CD14-positive monocyte (primary cell): Measurements from ENCODE around the gene CEACAM16. TPM values are rescaled to one million over a fixed set of nuclear protein-coding genes. Genes with fewer than 3 reads are reported as not detected.

ENCODE experiments used
- DNase-seq, 3 donors: peaks; one replicate each; pipeline ENCODE4 v3.0.0-alpha.2; 2011 to 2022
- H2AFZ ChIP-seq: 2 replicates; pipeline ENCODE4 v1.6.0; 2012; ENCODE audit warnings: mild to moderate bottlenecking, low read depth, low read length, inconsistent platforms; ENCODE audit not compliant: insufficient read depth, poor library complexity, severe bottlenecking
- H3K27ac ChIP-seq, 2 donors: 1 replicate in 1 of 2; 2 replicates in 1 of 2; pipeline ENCODE4 v1.5.1; 2012 to 2013; ENCODE audit warnings: low read length in 2 of 2, control low read depth in 1 of 2, inconsistent platforms in 1 of 2, low read depth in 1 of 2, mild to moderate bottlenecking in 1 of 2
- H3K27me3 ChIP-seq, 2 donors: one replicate each; pipeline versions ENCODE4 v1.6.0 to v1.6.1; 2011 to 2013; ENCODE audit warnings: low read length in 2 of 2; ENCODE audit not compliant: control insufficient read depth in 2 of 2, insufficient read depth in 2 of 2
- H3K36me3 ChIP-seq, 2 donors: replicated peaks in 1 of 2; 1 replicate in 1 of 2; 2 replicates in 1 of 2; pipeline versions ENCODE4 v1.5.1 to v1.6.1; 2012 to 2013; ENCODE audit warnings: low read length in 2 of 2, control low read depth in 1 of 2, inconsistent platforms in 1 of 2, mild to moderate bottlenecking in 1 of 2; ENCODE audit not compliant: insufficient read depth in 2 of 2, control insufficient read depth in 1 of 2
- H3K4me1 ChIP-seq, 2 donors: 1 replicate in 1 of 2; 2 replicates in 1 of 2; pipeline versions ENCODE4 v1.5.1 to v1.6.1; 2012 to 2013; ENCODE audit warnings: low read length in 2 of 2, control low read depth in 1 of 2, inconsistent platforms in 1 of 2, mild to moderate bottlenecking in 1 of 2, moderate library complexity in 1 of 2; ENCODE audit not compliant: insufficient read depth in 2 of 2, control insufficient read depth in 1 of 2
- H3K4me2 ChIP-seq: replicated peaks from 2 replicates; pipeline ENCODE3; 2012; ENCODE audit warnings: low read length, moderate library complexity, mild to moderate bottlenecking; ENCODE audit not compliant: poor library complexity, severe bottlenecking; ENCODE audit errors: extremely low read depth
- H3K4me3 ChIP-seq, 3 experiments: fragments of 200-600 bp in 1 of 3; sonication (generic) in 1 of 3; replicated peaks in 1 of 3; 1 replicate in 2 of 3; 2 replicates in 1 of 3; pipeline ENCODE4 v1.5.1; 2011 to 2013; ENCODE audit warnings: low read length in 3 of 3, mild to moderate bottlenecking in 3 of 3, control low read depth in 2 of 3, low read depth in 2 of 3, inconsistent platforms in 1 of 3, moderate library complexity in 1 of 3
- H3K79me2 ChIP-seq: 2 replicates; pipeline ENCODE4 v1.6.0; 2012; ENCODE audit warnings: mild to moderate bottlenecking, control low read depth, inconsistent platforms, low read length, moderate library complexity; ENCODE audit not compliant: insufficient read depth
- H3K9ac ChIP-seq: 2 replicates; pipeline ENCODE4 v1.6.0; 2017; ENCODE audit warnings: low read length, mild to moderate bottlenecking; ENCODE audit not compliant: insufficient read depth, poor library complexity, severe bottlenecking
- H3K9me3 ChIP-seq, 2 donors: replicated peaks in 1 of 2; 1 replicate in 1 of 2; 2 replicates in 1 of 2; pipeline versions ENCODE4 v1.5.1 to v1.6.1; 2012 to 2013; ENCODE audit warnings: low read length in 2 of 2, control low read depth in 1 of 2; ENCODE audit not compliant: control insufficient read depth in 1 of 2, insufficient read depth in 1 of 2
- H4K20me1 ChIP-seq: 2 replicates; pipeline ENCODE4 v1.6.0; 2012; ENCODE audit warnings: mild to moderate bottlenecking, low read length, control low read depth, moderate library complexity; ENCODE audit not compliant: insufficient read depth
- H3K27ac Mint-ChIP-seq, 7 donors: one replicate each; pipeline ENCODE4 v1.8.0; 2020; ENCODE audit warnings: mild to moderate bottlenecking in 7 of 7, mixed read lengths in 7 of 7, moderate library complexity in 6 of 7, inconsistent platforms in 2 of 7
- H3K27me3 Mint-ChIP-seq, 3 donors: one replicate each; pipeline ENCODE4 v1.8.0; 2021 to 2022; ENCODE audit warnings: low read depth in 3 of 3, mild to moderate bottlenecking in 3 of 3, mixed read lengths in 3 of 3, moderate library complexity in 3 of 3, inconsistent platforms in 1 of 3
- H3K36me3 Mint-ChIP-seq, 2 donors: one replicate each; pipeline ENCODE4 v1.8.0; 2020; ENCODE audit warnings: mixed read lengths in 2 of 2, inconsistent platforms in 1 of 2, mild to moderate bottlenecking in 1 of 2
- H3K4me1 Mint-ChIP-seq: one replicate; pipeline ENCODE4 v1.8.0; 2020; ENCODE audit warnings: mild to moderate bottlenecking, mixed read lengths
- H3K4me3 Mint-ChIP-seq, 2 donors: one replicate each; pipeline ENCODE4 v1.8.0; 2020; ENCODE audit warnings: mild to moderate bottlenecking in 2 of 2, mixed read lengths in 2 of 2, moderate library complexity in 1 of 2
- H3K9me3 Mint-ChIP-seq, 7 donors: one replicate each; pipeline ENCODE4 v1.8.0; 2020 to 2022; ENCODE audit warnings: mixed read lengths in 7 of 7, mild to moderate bottlenecking in 6 of 7, moderate library complexity in 6 of 7, inconsistent platforms in 2 of 7
- WGBS: methylation state at CpG from one replicate; pipeline ENCODE4 v1.1.5; 2013; ENCODE audit warnings: missing lambda C conversion rate; ENCODE audit not compliant: insufficient coverage; 5-methylcytosine and 5-hydroxymethylcytosine counted together
- intact Hi-C, 2 donors: fragments of 100-400 bp; cut with micrococcal nuclease; formaldehyde crosslinking; loops; one replicate each; pipeline versions ENCODE4 v1.15.0 to v1.15.1; 2023
- polyA plus RNA-seq, 3 donors: library from polyadenylated mRNA; depleted of rRNA in 1 of 3; unstranded in 2 of 3; stranded (reverse) in 1 of 3; fragments of 300-500 nt in 2 of 3; fragments of >200 nt in 1 of 3; fragmentation: Illumina TruSeq in 2 of 3; gene quantifications; 1 replicate in 2 of 3; 2 replicates in 1 of 3; pipeline ENCODE4 v1.2.3, GENCODE V29; 2012 to 2021
- TF ChIP-seq, protein P1 (sequence below): fragments of 200-600 bp; IDR thresholded peaks from one replicate; pipeline ENCODE4 v1.8.0; 2022; ENCODE audit warnings: antibody characterized with exemption, mild to moderate bottlenecking

Gene CEACAM16
- polyA plus RNA-seq, 3 donors = not detected

- peak; percentile 70 to 88 (median 84) for DNase-seq
- Histone ChIP-seq H2AFZ (no peak overlapping the region), H3K4me2 (peak overlapping the region; percentile 54), H3K9me3 (no peaks in the 10 kb centered on the region), H3K4me1 (peaks cover 78 to 81% of the 10 kb centered on the region in 2 donors), H3K9ac (no peak overlapping the region), H3K4me3 (peak overlapping the region in 1 of 3 experiments; percentile 47), H4K20me1 (no peaks in the 10 kb centered on the region), H3K27ac (peak overlapping the region; percentile 80 to 90), H3K36me3 (no peaks in the 10 kb centered on the region), H3K27me3 (no peaks in the 10 kb centered on the region), H3K79me2 (no peaks in the 10 kb centered on the region)
- 28% methylated on average over 10 of the region's 25 CpGs for WGBS
- intact Hi-C loops = loop anchor here (5.0 to 10.0 kb wide), 4 partner anchors 37 to 160 kb away; partner anchors contain the start of gene NECTIN2 (in 1 of the 2)
- Mint-ChIP-seq H3K36me3 (peaks cover 3 to 8% of the 10 kb centered on the region in 2 donors), H3K9me3 (peaks cover 0 to 5% (median 0%) of the 10 kb centered on the region in 7 donors), H3K4me3 (peak overlapping the region; percentile 28 to 78), H3K27me3 (peaks cover 2 to 5% (median 2%) of the 10 kb centered on the region in 3 donors), H3K4me1 (peaks cover 76% of the 10 kb centered on the region), H3K27ac (peak overlapping the region; percentile 87 to 98 (median 96))
- TF ChIP-seq, protein P1, sequence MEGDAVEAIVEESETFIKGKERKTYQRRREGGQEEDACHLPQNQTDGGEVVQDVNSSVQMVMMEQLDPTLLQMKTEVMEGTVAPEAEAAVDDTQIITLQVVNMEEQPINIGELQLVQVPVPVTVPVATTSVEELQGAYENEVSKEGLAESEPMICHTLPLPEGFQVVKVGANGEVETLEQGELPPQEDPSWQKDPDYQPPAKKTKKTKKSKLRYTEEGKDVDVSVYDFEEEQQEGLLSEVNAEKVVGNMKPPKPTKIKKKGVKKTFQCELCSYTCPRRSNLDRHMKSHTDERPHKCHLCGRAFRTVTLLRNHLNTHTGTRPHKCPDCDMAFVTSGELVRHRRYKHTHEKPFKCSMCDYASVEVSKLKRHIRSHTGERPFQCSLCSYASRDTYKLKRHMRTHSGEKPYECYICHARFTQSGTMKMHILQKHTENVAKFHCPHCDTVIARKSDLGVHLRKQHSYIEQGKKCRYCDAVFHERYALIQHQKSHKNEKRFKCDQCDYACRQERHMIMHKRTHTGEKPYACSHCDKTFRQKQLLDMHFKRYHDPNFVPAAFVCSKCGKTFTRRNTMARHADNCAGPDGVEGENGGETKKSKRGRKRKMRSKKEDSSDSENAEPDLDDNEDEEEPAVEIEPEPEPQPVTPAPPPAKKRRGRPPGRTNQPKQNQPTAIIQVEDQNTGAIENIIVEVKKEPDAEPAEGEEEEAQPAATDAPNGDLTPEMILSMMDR = no peak
Observed at GRCh38 chr19:44684892-44685863, 13.8 kb upstream of the CEACAM16 start.

GRCh38 chr19:44685877-44686276 is 13.1 kb upstream of the CEACAM16 start:
- Mint-ChIP-seq H3K4me1 (peaks cover 76% of the 10 kb centered on the region), H3K27ac (peak overlapping the region; percentile 87 to 98 (median 96)), H3K36me3 (peaks cover 3 to 4% of the 10 kb centered on the region in 2 donors), H3K4me3 (peak overlapping the region; percentile 41 to 78), H3K27me3 (peaks cover 2 to 5% (median 2%) of the 10 kb centered on the region in 3 donors), H3K9me3 (peaks cover 0 to 5% (median 0%) of the 10 kb centered on the region in 7 donors)
- Histone ChIP-seq H3K79me2 (no peaks in the 10 kb centered on the region), H3K9ac (no peak overlapping the region), H3K9me3 (no peaks in the 10 kb centered on the region), H3K27me3 (no peaks in the 10 kb centered on the region), H3K4me1 (peaks cover 78 to 83% of the 10 kb centered on the region in 2 donors), H4K20me1 (no peaks in the 10 kb centered on the region), H3K4me3 (peak overlapping the region in 1 of 3 experiments; percentile 47), H3K27ac (peak overlapping the region; percentile 80 to 90), H3K4me2 (peak overlapping the region; percentile 54), H3K36me3 (no peaks in the 10 kb centered on the region), H2AFZ (no peak overlapping the region)
- no CpG with 5 or more reads among the region's 4 CpGs for WGBS
- TF ChIP-seq, protein P1 = no peak
- DNase-seq = peak; percentile 75 to 93 (median 90)
- intact Hi-C loops = loop anchor here (5.0 to 10.0 kb wide), 4 partner anchors 36 to 159 kb away; partner anchors contain the start of gene NECTIN2 (in 1 of the 2)
